Stimulated activated CD4-positive, alpha-beta T cell treated with anti-CD3 and anti-CD28 coated beads, Interleukin-12 subunit alpha, Interleukin-12 subunit beta, amount 100 ng/mL, for 4 hours (primary cell): ENCODE measurements around the gene CISD1.

Source experiments
- DNase-seq: peaks from one replicate; pipeline ENCODE4 v3.0.0-alpha.2; 2020

CISD1 gene

GRCh38 chr10:58266003-58266825 is 2.7 kb upstream of the CISD1 start:
- no peak for DNase-seq

- DNase-seq: peak; percentile 10
Observed at GRCh38 chr10:58266826-58267712, 1.9 kb upstream of the CISD1 start.

- DNase-seq: peak; percentile 92
Observed at GRCh38 chr10:58267713-58268453, 1.1 kb upstream of the CISD1 start, which contains the start of gene IPMK. IPMK (minus strand) TSS chr10:58267894; CDS start chr10:58267611, 283 bp downstream.

GRCh38 chr10:58268454-58268945 is 462 bp upstream of the CISD1 start:
- DNase-seq: no peak

GRCh38 chr10:58269782-58270290 is 874 bp downstream of the CISD1 start:
- DNase-seq: no peak

- no peak for DNase-seq
Observed at GRCh38 chr10:58275261-58275660, 6.3 kb downstream of the CISD1 start.

GRCh38 chr10:58275908-58276307 is 6.9 kb downstream of the CISD1 start:
- DNase-seq: no peak

- no peak for DNase-seq
Observed at GRCh38 chr10:58278274-58278961, 9.5 kb downstream of the CISD1 start.

- DNase-seq: no peak
Observed at GRCh38 chr10:58278962-58279307, 10.0 kb downstream of the CISD1 start.

- no peak for DNase-seq
Observed at GRCh38 chr10:58280477-58280876, 11.5 kb downstream of the CISD1 start.

GRCh38 chr10:58281092-58281752 is 12.3 kb downstream of the CISD1 start:
- DNase-seq: no peak

GRCh38 chr10:58282615-58283014 is 13.7 kb downstream of the CISD1 start:
- no peak for DNase-seq

- no peak for DNase-seq
Observed at GRCh38 chr10:58291538-58292174, 22.7 kb downstream of the CISD1 start.

GRCh38 chr10:58293989-58294388 is 25.0 kb downstream of the CISD1 start:
- no peak for DNase-seq

GRCh38 chr10:58299580-58299979 is 30.6 kb downstream of the CISD1 start:
- DNase-seq: peak; percentile 46

- no peak for DNase-seq
Observed at GRCh38 chr10:58300676-58301075, 31.7 kb downstream of the CISD1 start.

- no peak for DNase-seq
Observed at GRCh38 chr10:58302254-58302653, 33.3 kb downstream of the CISD1 start.

- DNase-seq: no peak
Observed at GRCh38 chr10:58304099-58304633, 35.2 kb downstream of the CISD1 start.

- DNase-seq: no peak
Observed at GRCh38 chr10:58305821-58306220, 36.9 kb downstream of the CISD1 start.

GRCh38 chr10:58307676-58308075 is 38.7 kb downstream of the CISD1 start:
- no peak for DNase-seq

GRCh38 chr10:58311026-58311425 is 42.1 kb downstream of the CISD1 start:
- DNase-seq: no peak
